ENCODE measurements around the gene FBXO34. TPM values are rescaled to one million over a fixed set of nuclear protein-coding genes. Genes with fewer than 3 reads are reported as not detected.
A peak's percentile ranks its signal among the peaks of the same experiment; 100 is the strongest.

The FBXO34 gene
- total RNA-seq, 1 donor, result 24.6 TPM

- no peak overlapping the region for H3K27ac ChIP-seq (ENCODE audit: low read depth, low read length)
- H2AFZ ChIP-seq (ENCODE audit: low read length), result no peak overlapping the region
- H3K4me2 ChIP-seq (ENCODE audit: insufficient read depth, low read length), result no peak overlapping the region
- H3K4me3 ChIP-seq (ENCODE audit: insufficient read depth, low read length), result no peak overlapping the region
- no peak for DNase-seq (ENCODE audit: insufficient read length, low spot score, missing footprints)
- TF ChIP-seq CTCF (IDR thresholded peaks at IDR 0.05; ENCODE audit: extremely low read depth, low read depth, low read length), result no peak
- no peaks in the 10 kb centered on the region for H3K79me2 ChIP-seq (ENCODE audit: insufficient read depth, low read length)
- peaks cover 26% of the 10 kb centered on the region for H3K4me1 ChIP-seq (ENCODE audit: insufficient read depth, low read length)
- no peaks in the 10 kb centered on the region for H4K20me1 ChIP-seq (ENCODE audit: insufficient read depth, low read length)
- H3K36me3 ChIP-seq (ENCODE audit: insufficient read depth, low read length), result peaks cover 20% of the 10 kb centered on the region
- H3K27me3 ChIP-seq (ENCODE audit: insufficient read depth, low read length), result no peaks in the 10 kb centered on the region
- no peaks in the 10 kb centered on the region for H3K9me3 ChIP-seq (ENCODE audit: low read depth, low read length)
These were observed 113.3 kb downstream of the FBXO34 start for GRCh38 chr14:55384536-55384935.

GRCh38 chr14:55386037-55386808 lies 115.0 kb downstream of the FBXO34 start:
- H3K79me2 ChIP-seq (ENCODE audit: insufficient read depth, low read length), result no peaks in the 10 kb centered on the region
- no peaks in the 10 kb centered on the region for H4K20me1 ChIP-seq (ENCODE audit: insufficient read depth, low read length)
- peaks cover 4% of the 10 kb centered on the region for H3K36me3 ChIP-seq (ENCODE audit: insufficient read depth, low read length)
- no peak for TF ChIP-seq CTCF (IDR thresholded peaks at IDR 0.05; ENCODE audit: extremely low read depth, low read depth, low read length)
- no peaks in the 10 kb centered on the region for H3K9me3 ChIP-seq (ENCODE audit: low read depth, low read length)
- H2AFZ ChIP-seq (ENCODE audit: low read length), result no peak overlapping the region
- DNase-seq (ENCODE audit: insufficient read length, low spot score, missing footprints), result no peak
- H3K27me3 ChIP-seq (ENCODE audit: insufficient read depth, low read length), result no peaks in the 10 kb centered on the region
- peaks cover 26% of the 10 kb centered on the region for H3K4me1 ChIP-seq (ENCODE audit: insufficient read depth, low read length)
- H3K4me2 ChIP-seq (ENCODE audit: insufficient read depth, low read length), result no peak overlapping the region
- H3K4me3 ChIP-seq (ENCODE audit: insufficient read depth, low read length), result no peak overlapping the region
- no peak overlapping the region for H3K27ac ChIP-seq (ENCODE audit: low read depth, low read length)

GRCh38 chr14:55387121-55387520 lies 115.9 kb downstream of the FBXO34 start:
- Histone ChIP-seq H2AFZ (ENCODE audit: low read length) (no peak overlapping the region), H3K27ac (ENCODE audit: low read depth, low read length) (no peak overlapping the region), H3K36me3 (ENCODE audit: insufficient read depth, low read length) (no peaks in the 10 kb centered on the region), H3K9me3 (ENCODE audit: low read depth, low read length) (no peaks in the 10 kb centered on the region), H3K27me3 (ENCODE audit: insufficient read depth, low read length) (no peaks in the 10 kb centered on the region), H3K4me3 (ENCODE audit: insufficient read depth, low read length) (no peak overlapping the region), H3K4me1 (ENCODE audit: insufficient read depth, low read length) (peaks cover 26% of the 10 kb centered on the region), H3K4me2 (ENCODE audit: insufficient read depth, low read length) (no peak overlapping the region), H3K79me2 (ENCODE audit: insufficient read depth, low read length) (no peaks in the 10 kb centered on the region), H4K20me1 (ENCODE audit: insufficient read depth, low read length) (no peaks in the 10 kb centered on the region)
- no peak for DNase-seq (ENCODE audit: insufficient read length, low spot score, missing footprints)
- TF ChIP-seq CTCF (IDR thresholded peaks at IDR 0.05; ENCODE audit: extremely low read depth, low read depth, low read length), result no peak

GRCh38 chr14:55388160-55388559 lies 116.9 kb downstream of the FBXO34 start:
- peak overlapping the region; percentile 42 for H3K27ac ChIP-seq (ENCODE audit: low read depth, low read length)
- no peak for TF ChIP-seq CTCF (IDR thresholded peaks at IDR 0.05; ENCODE audit: extremely low read depth, low read depth, low read length)
- H3K36me3 ChIP-seq (ENCODE audit: insufficient read depth, low read length), result no peaks in the 10 kb centered on the region
- H4K20me1 ChIP-seq (ENCODE audit: insufficient read depth, low read length), result no peaks in the 10 kb centered on the region
- H3K9me3 ChIP-seq (ENCODE audit: low read depth, low read length), result no peaks in the 10 kb centered on the region
- no peak overlapping the region for H3K4me3 ChIP-seq (ENCODE audit: insufficient read depth, low read length)
- H3K79me2 ChIP-seq (ENCODE audit: insufficient read depth, low read length), result no peaks in the 10 kb centered on the region
- no peak overlapping the region for H2AFZ ChIP-seq (ENCODE audit: low read length)
- H3K4me1 ChIP-seq (ENCODE audit: insufficient read depth, low read length), result peaks cover 18% of the 10 kb centered on the region
- no peak overlapping the region for H3K4me2 ChIP-seq (ENCODE audit: insufficient read depth, low read length)
- no peak for DNase-seq (ENCODE audit: insufficient read length, low spot score, missing footprints)
- no peaks in the 10 kb centered on the region for H3K27me3 ChIP-seq (ENCODE audit: insufficient read depth, low read length)
